ENCODE data around the gene PTPRS.
A peak's percentile ranks its signal among the peaks of the same experiment; 100 is the strongest.

PTPRS gene

DNA sequence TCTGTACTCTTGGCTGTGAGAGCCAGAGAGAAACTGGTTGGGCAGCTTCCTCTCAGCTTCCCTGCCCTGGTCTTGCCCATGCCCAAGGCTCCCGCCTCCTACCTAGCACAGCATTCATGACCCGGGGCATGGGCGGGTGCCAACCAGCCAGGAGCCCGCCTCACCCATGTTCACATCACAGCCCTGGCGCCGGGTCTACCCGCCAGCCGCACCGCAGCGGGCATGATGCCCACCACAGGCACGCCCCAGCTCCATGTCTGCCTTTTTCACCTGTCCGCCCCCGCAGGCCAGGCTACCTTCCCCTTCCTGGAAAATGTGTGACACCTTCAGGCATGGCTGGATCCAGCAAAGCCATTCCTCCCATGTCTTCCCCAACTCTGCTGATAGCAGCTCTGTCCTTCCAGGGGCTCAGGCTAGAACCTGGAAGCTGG, 42.1 kb downstream of the PTPRS start:
- no peak for TF ChIP-seq ZNF274 (IDR thresholded peaks at IDR 0.05; ENCODE audit: low read depth, low read length)

DNA sequence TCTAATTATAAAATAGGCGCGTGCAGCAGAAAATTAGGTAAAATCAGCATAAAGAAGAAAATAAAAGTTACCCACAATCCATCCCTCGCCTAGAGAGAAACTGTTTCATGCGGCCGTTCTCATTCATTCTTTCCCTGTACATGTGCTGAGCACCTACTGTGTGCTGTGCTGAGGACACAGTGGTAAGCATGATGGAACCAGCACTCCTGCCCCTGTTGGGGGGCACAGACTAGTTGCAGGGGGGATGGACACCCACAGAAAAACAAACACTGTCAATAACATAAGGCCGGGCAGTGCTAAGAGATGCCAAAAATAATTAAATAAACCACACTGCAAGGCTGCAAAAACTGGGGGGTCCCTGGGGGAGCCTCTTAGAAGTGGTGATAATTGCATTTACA, 43.3 kb downstream of the PTPRS start:
- no peak overlapping the region for H3K4me3 ChIP-seq (ENCODE audit: low read length)
- TF ChIP-seq ZNF274 (IDR thresholded peaks at IDR 0.05; ENCODE audit: low read depth, low read length), result no peak

More for the DNA sequence above, 42.1 kb downstream of the PTPRS start:
- no peak overlapping the region for H3K4me3 ChIP-seq (ENCODE audit: low read length)

DNA sequence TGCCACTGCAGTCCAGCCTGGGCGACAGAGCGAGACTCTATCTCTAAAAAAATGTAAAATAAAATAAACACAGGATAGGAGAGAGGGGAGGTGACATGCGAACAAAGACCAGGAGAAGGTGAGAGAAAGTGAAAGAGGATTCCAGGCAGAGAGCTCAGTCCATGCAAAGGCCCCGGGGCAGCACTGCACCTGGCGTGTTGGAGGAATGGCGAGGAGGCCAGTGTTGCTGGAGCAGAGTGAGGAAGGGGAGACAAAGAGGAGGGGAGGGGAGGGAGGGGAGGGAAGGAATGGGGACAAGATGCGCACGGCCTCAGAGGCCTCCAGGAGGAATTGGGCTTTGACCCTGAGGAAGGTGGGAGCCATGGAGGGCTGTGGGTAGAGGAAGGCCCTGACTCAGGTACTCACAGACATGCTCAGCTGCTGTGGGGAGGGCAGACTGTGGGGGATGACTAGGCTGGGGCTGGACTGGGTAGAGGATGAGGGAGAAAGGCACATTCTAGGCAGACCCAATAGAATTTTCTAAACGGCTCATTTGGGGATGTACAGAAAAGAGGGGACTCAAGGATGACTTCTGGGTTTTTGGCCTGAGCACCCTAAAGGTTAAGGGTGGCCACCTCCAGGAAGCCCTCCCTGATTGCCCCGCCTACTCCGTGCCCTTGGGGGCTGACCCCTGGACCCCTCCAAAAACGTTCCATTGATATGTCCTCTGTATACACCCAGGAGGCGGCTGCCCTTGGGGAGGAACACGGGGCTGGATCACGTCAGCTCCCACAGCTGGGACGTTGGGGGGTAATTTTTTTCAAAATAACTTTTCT, 43.9 kb downstream of the PTPRS start:
- H3K4me3 ChIP-seq (ENCODE audit: low read length), result no peak overlapping the region

DNA sequence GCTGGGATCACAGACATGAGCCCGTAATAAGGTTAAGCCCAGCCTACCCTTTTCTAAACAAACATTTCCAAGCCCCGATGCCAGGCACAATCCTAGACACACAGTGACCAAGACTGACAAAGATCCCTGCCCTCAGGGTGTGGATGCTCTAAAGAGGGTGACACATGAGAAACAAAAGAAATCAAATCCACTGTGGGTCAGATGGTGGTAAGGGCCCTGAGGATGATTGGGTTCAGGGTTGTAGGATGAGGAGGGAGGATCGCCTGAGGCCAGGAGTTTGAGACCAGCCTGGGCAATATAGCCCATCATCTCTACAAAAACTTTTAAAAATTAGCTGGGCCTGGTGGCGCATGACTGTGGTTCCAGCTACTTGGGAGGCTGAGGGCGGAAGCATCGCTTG, 44.6 kb downstream of the PTPRS start:
- no peak overlapping the region for H3K4me3 ChIP-seq (ENCODE audit: low read length)
- no peak for TF ChIP-seq ZNF274 (IDR thresholded peaks at IDR 0.05; ENCODE audit: low read depth, low read length)

More for the DNA sequence above, 43.9 kb downstream of the PTPRS start:
- no peak for TF ChIP-seq ZNF274 (IDR thresholded peaks at IDR 0.05; ENCODE audit: low read depth, low read length)

DNA sequence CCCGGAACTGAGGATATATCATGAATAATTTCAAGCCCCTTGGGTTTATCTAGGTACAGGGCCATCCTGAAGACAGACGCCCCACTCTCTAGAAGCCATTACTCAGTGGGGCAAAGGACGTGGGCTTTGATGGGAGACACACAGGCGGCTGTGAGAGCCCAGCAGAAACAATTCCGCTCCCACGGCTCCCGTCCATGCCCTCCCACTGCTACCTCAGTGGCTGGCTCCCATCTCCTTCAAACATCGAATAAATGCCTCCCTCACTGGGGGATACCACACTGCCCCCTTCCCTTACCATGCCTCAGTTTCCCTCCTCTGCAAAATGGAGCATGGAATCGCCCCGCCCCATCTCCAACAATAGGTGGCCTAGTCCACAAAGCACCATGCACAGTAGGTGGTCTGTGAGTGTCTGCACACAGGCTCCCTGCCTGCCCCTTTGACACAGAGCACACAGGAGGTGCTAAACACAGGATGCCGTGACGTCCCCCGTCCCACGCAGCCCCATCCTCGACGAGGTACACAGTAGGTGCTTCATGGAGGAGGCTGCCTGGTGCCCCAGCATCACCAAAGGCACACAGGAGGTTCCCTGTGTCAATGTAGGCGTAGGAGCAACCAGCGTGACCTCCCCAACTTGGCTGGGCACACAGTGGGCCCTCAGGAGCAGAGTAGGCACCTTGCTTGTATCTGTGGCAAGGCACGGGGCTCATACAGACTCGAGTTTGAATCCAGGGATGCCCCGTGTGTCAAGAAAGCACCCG, 46.0 kb downstream of the PTPRS start:
- no peak for TF ChIP-seq ZNF274 (IDR thresholded peaks at IDR 0.05; ENCODE audit: low read depth, low read length)
- H3K4me3 ChIP-seq (ENCODE audit: low read length), result no peak overlapping the region

DNA sequence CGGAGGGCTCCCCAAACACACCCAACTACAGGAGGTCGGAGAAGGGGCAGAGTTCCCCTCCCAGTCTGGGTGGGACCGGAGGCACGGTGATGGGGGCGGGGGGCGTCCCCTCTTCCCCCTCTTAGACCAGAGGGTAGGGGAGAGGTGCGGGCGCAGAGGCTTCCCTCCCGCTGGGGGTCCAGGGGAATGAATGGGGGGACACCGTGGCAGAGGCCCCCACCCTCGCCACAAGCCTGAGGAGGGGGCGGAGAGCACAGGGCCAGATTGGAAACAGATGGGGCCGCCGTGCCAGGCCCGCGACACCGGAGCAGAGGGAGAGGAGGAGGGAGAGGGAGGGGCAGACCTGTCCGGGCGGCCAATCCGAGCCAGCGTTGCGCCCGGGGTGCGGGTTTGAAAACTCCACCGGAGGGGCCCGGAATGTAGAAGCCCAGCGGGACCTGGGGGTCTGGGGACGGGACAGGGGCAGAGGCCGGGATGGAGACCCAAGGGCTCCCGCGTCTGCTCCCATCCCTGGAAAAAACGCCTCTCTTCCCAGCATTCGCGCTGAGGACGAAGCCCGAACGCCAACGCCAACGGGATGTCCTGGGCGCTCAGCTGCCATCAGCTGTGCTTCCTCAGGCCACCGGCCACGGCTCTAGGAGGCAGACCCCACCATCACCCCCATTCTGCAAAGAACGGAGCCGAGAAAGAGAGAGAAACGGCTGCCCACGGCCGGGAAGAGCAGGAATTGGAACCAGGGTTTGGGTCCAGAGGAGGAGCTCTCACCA, 46.8 kb downstream of the PTPRS start:
- H3K4me3 ChIP-seq (ENCODE audit: low read length), result no peak overlapping the region
- no peak for TF ChIP-seq ZNF274 (IDR thresholded peaks at IDR 0.05; ENCODE audit: low read depth, low read length)

DNA sequence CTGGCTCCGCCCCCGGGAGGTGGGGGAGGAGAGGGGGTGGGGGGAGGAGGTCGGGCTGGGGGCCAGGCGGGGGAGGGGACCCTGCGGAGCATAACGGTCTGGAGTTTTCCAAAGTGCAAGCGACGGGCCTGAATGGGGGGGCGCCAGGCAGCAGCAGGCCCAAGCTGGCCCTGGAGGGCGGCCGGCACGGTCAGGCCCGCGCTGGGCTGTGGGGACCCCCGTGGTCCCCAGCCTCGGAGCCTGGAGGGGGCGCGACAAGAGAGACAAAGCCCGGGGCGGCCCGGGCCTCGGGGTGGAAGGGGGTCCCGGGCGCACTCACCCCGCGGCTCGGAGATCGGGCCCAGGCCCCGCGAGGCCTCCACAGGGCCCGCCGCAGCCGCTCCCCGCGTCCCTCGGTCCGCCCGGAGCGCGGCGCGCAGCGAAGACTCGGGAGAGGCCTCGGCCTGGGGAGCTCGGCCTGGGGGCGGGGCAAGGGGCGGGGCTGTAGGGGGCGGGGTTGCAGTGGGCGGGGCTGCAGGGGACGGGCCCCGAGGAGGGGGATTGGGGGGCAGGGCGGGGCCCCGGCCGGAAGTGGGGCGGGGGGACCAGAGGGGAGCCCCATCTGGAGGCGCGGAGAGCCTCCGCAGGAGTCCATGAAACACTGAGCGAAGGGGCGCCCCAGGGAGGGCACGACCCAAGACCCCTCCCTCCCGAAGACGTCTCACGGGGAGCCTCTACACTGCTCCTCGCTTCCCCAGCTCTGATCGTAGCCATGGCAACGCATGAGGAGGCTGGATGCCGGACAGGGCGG, 47.6 kb downstream of the PTPRS start:
- H3K4me3 ChIP-seq (ENCODE audit: low read length), result peak overlapping the region; percentile 38; the same call in 1 of the 2 replicates
- no peak for TF ChIP-seq ZNF274 (IDR thresholded peaks at IDR 0.05; ENCODE audit: low read depth, low read length)

DNA sequence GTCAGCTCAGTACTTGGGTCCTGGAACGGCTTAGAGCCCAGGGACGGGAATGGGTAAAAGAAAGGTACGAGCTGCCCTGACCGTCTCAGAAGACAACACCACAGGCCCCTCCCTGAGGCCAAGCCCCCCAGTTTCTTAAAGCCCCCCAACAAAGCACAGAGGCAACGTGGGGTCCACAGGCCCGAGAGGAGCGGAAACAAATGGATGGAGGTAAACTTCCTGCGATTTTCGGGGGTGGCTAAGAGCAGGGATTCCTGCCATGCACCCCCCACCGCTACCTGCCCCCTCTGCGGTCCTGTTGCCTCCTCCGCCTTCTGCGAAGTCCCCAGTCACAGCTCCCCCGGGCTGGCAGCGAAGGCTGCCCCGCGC, 48.2 kb downstream of the PTPRS start:
- no peak overlapping the region; the same call in 1 of the 2 replicates for H3K4me3 ChIP-seq (ENCODE audit: low read length)
- no peak for TF ChIP-seq ZNF274 (IDR thresholded peaks at IDR 0.05; ENCODE audit: low read depth, low read length)

DNA sequence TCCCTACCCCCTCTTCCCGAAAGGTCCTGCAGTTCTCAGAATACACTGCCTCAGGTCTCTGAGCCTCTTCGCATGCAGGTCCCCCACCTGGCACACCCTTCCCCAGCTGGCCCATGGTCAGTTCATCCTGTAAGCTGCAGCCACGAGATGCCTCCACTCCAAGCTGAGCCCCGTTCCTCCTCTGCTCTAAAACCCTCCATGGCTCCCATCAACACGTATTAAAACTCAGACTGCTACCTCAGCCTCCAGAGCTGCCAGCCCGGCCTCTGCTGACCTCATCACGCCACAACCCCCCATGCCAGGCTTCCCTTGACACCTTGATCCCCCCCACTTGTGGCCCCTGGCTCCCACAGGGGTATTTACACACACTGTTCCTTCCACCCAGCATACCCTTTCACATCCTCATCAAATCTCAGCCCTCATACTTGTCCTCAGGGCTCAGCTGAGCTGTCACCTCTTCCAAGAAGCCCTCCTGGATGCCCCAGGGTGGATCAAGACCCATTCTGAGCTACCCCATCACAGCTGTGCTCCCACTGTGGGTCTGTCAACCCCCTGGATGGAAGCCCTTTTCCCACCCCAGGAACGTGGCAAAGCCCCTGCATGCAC, 48.9 kb downstream of the PTPRS start:
- H3K4me3 ChIP-seq (ENCODE audit: low read length), result no peak overlapping the region

More for the DNA sequence above, 48.9 kb downstream of the PTPRS start:
- TF ChIP-seq ZNF274 (IDR thresholded peaks at IDR 0.05; ENCODE audit: low read depth, low read length), result no peak

Measured in GM08714 (cell line).